ENCODE measurements around the gene RGL1.

DNA sequence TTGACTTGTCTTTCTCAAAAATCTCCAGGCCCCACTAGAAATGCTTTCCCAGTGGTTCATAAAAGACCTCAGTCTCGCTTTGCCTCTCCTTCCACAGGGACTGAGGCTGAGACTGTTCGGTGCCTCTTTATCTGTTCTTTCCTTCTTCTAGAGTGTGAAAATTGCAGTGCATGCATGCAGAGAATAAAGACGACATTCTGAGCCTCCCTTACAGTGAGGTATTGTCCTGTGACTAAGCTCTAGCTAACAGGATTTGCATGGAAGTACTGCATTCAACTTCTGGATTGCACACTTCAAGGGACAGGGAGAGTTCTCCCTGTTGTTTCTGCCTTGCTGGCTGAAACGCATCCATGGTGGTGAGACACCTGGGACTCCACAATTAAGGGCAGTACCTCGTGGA lies 163.5 kb downstream of the RGL1 start:
- TF ChIP-seq EZH2 (IDR thresholded peaks at IDR 0.05; ENCODE audit: borderline replicate concordance) (no peak), CTCF (IDR thresholded peaks at IDR 0.05; ENCODE audit: poor library complexity) (no peak), EZH2phosphoT487 (IDR thresholded peaks at IDR 0.05; ENCODE audit: low read depth, severe bottlenecking, unreplicated experiment) (no peak)
